ENCODE data around the gene ME3. TPM values are rescaled to one million over a fixed set of nuclear protein-coding genes. Genes with fewer than 3 reads are reported as not detected.

The ME3 gene
- total RNA-seq, 1 experiment from 2014 or later, result 0.30 TPM

DNA sequence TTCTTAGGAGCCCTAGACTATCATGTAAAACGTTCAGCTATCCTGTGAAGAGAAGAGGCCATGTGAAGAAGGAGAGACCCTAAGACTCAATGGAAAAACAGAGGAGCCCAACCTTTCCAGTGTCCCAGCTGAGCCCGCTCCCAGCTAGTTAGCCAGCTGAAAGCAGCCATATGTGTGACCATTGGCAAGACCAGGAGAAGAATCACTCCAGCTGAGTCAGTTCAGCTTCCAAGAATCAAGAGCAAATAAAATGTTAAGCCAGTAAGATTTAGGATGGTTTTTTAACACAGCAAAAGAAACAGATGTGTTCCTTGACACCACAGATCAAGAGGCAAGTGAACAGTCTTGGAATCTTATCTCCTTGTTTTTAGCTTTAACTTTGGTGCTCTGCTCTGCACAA is 189.7 kb downstream of the ME3 start:
- Histone ChIP-seq H3K4me3 (replicated peaks in 1 of 2; ENCODE audit: low read depth in 1 of 2, low read length in 2 of 2) (no peak overlapping the region), H3K9me2 (ENCODE audit: insufficient read depth) (no peaks in the 10 kb centered on the region), H2AFZ (ENCODE audit: low read depth, low read length, poor library complexity, severe bottlenecking) (no peak overlapping the region), H3K36me3 (ENCODE audit: control insufficient read depth in 1 of 2, insufficient read depth in 2 of 2, low read length in 2 of 2) (no peaks in the 10 kb centered on the region), H3K4me1 (ENCODE audit: control insufficient read depth in 1 of 2, insufficient read depth in 2 of 2, low read length in 2 of 2) (peaks cover 11 to 19% of the 10 kb centered on the region in 2 experiments), H3K27ac (ENCODE audit: low read depth, low read length) (no peak overlapping the region), H4K20me1 (ENCODE audit: insufficient read depth) (no peaks in the 10 kb centered on the region), H3K9me3 (ENCODE audit: control insufficient read depth in 1 of 2, insufficient read depth in 1 of 2, low read depth in 1 of 2, low read length in 2 of 2) (no peaks in the 10 kb centered on the region), H3K79me2 (ENCODE audit: insufficient read depth, low read length) (no peaks in the 10 kb centered on the region), H3K9ac (ENCODE audit: low read length) (no peak overlapping the region), H3K27me3 (ENCODE audit: insufficient read depth, low read length) (no peaks in the 10 kb centered on the region), H3K4me2 (ENCODE audit: low read length) (no peak overlapping the region)
- intact Hi-C loops (cut with micrococcal nuclease), result no loop called here
- no peak for DNase-seq (ENCODE audit: low read depth, low spot score)
- BruUV-seq (replicated peaks), result no TSS peak
- no peak for TF ChIP-seq EZH2phosphoT487 (IDR thresholded peaks at IDR 0.05; ENCODE audit: borderline replicate concordance)
- TF ChIP-seq ZFX (IDR thresholded peaks at IDR 0.05), result no peak
- no peak for TF ChIP-seq TCF7L2 (IDR thresholded peaks at IDR 0.05; ENCODE audit: borderline replicate concordance, extremely low read depth, insufficient read depth, insufficient read length)
- TF ChIP-seq, protein P1, sequence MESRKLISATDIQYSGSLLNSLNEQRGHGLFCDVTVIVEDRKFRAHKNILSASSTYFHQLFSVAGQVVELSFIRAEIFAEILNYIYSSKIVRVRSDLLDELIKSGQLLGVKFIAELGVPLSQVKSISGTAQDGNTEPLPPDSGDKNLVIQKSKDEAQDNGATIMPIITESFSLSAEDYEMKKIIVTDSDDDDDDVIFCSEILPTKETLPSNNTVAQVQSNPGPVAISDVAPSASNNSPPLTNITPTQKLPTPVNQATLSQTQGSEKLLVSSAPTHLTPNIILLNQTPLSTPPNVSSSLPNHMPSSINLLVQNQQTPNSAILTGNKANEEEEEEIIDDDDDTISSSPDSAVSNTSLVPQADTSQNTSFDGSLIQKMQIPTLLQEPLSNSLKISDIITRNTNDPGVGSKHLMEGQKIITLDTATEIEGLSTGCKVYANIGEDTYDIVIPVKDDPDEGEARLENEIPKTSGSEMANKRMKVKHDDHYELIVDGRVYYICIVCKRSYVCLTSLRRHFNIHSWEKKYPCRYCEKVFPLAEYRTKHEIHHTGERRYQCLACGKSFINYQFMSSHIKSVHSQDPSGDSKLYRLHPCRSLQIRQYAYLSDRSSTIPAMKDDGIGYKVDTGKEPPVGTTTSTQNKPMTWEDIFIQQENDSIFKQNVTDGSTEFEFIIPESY (IDR thresholded peaks at IDR 0.05; ENCODE audit: extremely low read depth, insufficient replicate concordance, low read length), result no peak
- TF ChIP-seq CBX3 (IDR thresholded peaks at IDR 0.05; ENCODE audit: low read depth), result no peak
- TF ChIP-seq FOSL1 (IDR thresholded peaks at IDR 0.05; ENCODE audit: low read depth), result no peak
- TF ChIP-seq, protein P2, sequence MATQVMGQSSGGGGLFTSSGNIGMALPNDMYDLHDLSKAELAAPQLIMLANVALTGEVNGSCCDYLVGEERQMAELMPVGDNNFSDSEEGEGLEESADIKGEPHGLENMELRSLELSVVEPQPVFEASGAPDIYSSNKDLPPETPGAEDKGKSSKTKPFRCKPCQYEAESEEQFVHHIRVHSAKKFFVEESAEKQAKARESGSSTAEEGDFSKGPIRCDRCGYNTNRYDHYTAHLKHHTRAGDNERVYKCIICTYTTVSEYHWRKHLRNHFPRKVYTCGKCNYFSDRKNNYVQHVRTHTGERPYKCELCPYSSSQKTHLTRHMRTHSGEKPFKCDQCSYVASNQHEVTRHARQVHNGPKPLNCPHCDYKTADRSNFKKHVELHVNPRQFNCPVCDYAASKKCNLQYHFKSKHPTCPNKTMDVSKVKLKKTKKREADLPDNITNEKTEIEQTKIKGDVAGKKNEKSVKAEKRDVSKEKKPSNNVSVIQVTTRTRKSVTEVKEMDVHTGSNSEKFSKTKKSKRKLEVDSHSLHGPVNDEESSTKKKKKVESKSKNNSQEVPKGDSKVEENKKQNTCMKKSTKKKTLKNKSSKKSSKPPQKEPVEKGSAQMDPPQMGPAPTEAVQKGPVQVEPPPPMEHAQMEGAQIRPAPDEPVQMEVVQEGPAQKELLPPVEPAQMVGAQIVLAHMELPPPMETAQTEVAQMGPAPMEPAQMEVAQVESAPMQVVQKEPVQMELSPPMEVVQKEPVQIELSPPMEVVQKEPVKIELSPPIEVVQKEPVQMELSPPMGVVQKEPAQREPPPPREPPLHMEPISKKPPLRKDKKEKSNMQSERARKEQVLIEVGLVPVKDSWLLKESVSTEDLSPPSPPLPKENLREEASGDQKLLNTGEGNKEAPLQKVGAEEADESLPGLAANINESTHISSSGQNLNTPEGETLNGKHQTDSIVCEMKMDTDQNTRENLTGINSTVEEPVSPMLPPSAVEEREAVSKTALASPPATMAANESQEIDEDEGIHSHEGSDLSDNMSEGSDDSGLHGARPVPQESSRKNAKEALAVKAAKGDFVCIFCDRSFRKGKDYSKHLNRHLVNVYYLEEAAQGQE (IDR thresholded peaks at IDR 0.05; ENCODE audit: low read depth), result no peak
- no peak for TF ChIP-seq ZNF274 (IDR thresholded peaks at IDR 0.05; ENCODE audit: low read depth, low read length)
- no peak for TF ChIP-seq YY1 (IDR thresholded peaks at IDR 0.05; ENCODE audit: extremely low read depth, insufficient replicate concordance, low read depth, low read length)
- no peak for TF ChIP-seq POLR2A (IDR thresholded peaks at IDR 0.05; ENCODE audit: borderline replicate concordance, extremely low read depth, insufficient read depth, insufficient read length)
- TF ChIP-seq SP1 (IDR thresholded peaks at IDR 0.05; ENCODE audit: low read depth), result no peak
- no peak for TF ChIP-seq SRF (IDR thresholded peaks at IDR 0.05; ENCODE audit: low read depth)
- TF ChIP-seq EZH2 (IDR thresholded peaks at IDR 0.05), result no peak
- TF ChIP-seq, protein P3, sequence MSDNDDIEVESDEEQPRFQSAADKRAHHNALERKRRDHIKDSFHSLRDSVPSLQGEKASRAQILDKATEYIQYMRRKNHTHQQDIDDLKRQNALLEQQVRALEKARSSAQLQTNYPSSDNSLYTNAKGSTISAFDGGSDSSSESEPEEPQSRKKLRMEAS (IDR thresholded peaks at IDR 0.05), result no peak
- no peak for TF ChIP-seq EGR1 (IDR thresholded peaks at IDR 0.05; ENCODE audit: low read depth)
- no peak for TF ChIP-seq SIN3A (IDR thresholded peaks at IDR 0.05; ENCODE audit: low read depth)
- no peak for TF ChIP-seq POLR2AphosphoS5 (IDR thresholded peaks at IDR 0.05; ENCODE audit: low read depth, low read length)
- no peak for TF ChIP-seq ELF1 (IDR thresholded peaks at IDR 0.05; ENCODE audit: borderline replicate concordance, low read depth)
- no peak for ATAC-seq
- ChIA-PET POLR2A (no interaction called here), CTCF (no interaction called here), RAD21 (ENCODE audit: low non-redundant PET in 1 of 2, low total read pairs in 2 of 2, uncharacterized antibody in 2 of 2, unreplicated experiment in 2 of 2) (no interaction called here)

All from HCT116 (cell line).